Measurements from ENCODE around the gene WNT11.

Gene WNT11

GRCh38 chr11:76212086-76213035, 6.1 kb upstream of the WNT11 start:
- no peak overlapping the region for H3K9ac ChIP-seq (ENCODE audit: low read length in 5 of 5)
- H3K27me3 ChIP-seq (ENCODE audit: control insufficient read depth in 5 of 5, insufficient read depth in 4 of 5, low read length in 5 of 5), result peaks cover 0 to 11% (median 0%) of the 10 kb centered on the region in 5 donors
- H3K9me3 ChIP-seq (ENCODE audit: control insufficient read depth in 5 of 5, low read length in 5 of 5), result no peaks in the 10 kb centered on the region
- peaks cover 0 to 37% (median 30%) of the 10 kb centered on the region in 5 donors for H3K4me1 ChIP-seq (ENCODE audit: control insufficient read depth in 5 of 5, insufficient read depth in 5 of 5, low read length in 5 of 5)
- H3K27ac ChIP-seq (ENCODE audit: low read depth, low read length), result no peak overlapping the region
- H3K4me3 ChIP-seq (ENCODE audit: low read depth in 1 of 5, low read length in 5 of 5), result no peak overlapping the region
- no peaks in the 10 kb centered on the region for H3K36me3 ChIP-seq (ENCODE audit: control insufficient read depth in 5 of 5, insufficient read depth in 5 of 5, low read length in 5 of 5)

DNA sequence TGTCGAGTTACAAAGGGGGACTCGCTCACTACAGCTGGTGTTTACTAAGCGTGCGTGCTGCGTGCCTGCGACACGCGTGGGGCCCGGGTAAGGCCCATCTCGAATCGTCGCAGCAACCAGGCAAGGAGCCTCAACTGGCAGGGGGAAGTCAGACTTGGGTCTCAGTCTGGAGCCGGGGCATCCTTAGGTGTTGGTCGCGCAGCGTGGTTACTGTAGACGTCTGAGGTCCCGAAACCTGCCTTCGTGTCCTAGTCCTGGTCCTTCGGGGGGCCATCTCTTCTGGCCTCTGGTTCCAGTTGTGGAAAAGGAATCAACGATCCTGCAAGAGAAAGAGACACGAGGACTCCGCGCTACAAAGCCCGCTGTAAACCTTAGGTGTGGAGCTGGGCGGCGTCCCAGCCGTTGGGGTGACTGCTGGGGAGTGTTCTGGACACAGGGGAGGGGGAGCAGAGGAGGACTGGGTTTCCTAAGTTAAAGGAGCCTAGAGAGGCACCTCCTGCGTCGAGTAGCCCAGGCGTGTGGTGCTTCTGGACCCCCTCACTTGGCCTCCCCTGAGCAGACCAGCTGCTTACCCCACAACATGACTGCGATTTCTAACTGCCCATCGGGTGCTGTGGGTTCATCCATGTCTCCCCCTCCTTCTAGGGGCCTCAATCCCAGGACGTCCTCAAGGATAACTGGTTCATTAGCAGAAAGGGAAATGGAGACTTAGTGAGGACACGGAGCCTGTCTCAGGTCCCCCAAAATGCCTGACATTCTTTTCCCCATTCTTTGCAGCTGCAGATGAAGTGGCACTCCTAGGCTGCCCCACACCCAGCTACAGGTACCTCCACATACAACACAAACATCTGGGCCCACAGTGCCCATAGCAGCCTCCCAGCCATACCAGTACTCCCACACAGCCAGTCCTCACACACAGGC, 4.9 kb upstream of the WNT11 start:
- Histone ChIP-seq H3K27me3 (ENCODE audit: control insufficient read depth in 5 of 5, insufficient read depth in 4 of 5, low read length in 5 of 5) (peaks cover 0 to 11% (median 0%) of the 10 kb centered on the region in 5 donors), H3K4me3 (ENCODE audit: low read depth in 1 of 5, low read length in 5 of 5) (peak overlapping the region in 4 of 5 donors; percentile 79 to 85 (median 80)), H3K27ac (ENCODE audit: low read depth, low read length) (no peak overlapping the region), H3K36me3 (ENCODE audit: control insufficient read depth in 5 of 5, insufficient read depth in 5 of 5, low read length in 5 of 5) (no peaks in the 10 kb centered on the region), H3K9me3 (ENCODE audit: control insufficient read depth in 5 of 5, low read length in 5 of 5) (no peaks in the 10 kb centered on the region), H3K4me1 (ENCODE audit: control insufficient read depth in 5 of 5, insufficient read depth in 5 of 5, low read length in 5 of 5) (peaks cover 0 to 49% (median 39%) of the 10 kb centered on the region in 5 donors), H3K9ac (ENCODE audit: low read length in 5 of 5) (no peak overlapping the region)

- H3K9me3 ChIP-seq (ENCODE audit: control insufficient read depth in 5 of 5, low read length in 5 of 5), result no peaks in the 10 kb centered on the region
- peaks cover 0 to 58% (median 49%) of the 10 kb centered on the region in 5 donors for H3K4me1 ChIP-seq (ENCODE audit: control insufficient read depth in 5 of 5, insufficient read depth in 5 of 5, low read length in 5 of 5)
- H3K27ac ChIP-seq (ENCODE audit: low read depth, low read length), result peak overlapping the region; percentile 30
- peak overlapping the region; percentile 50 to 85 (median 80) for H3K4me3 ChIP-seq (ENCODE audit: low read depth in 1 of 5, low read length in 5 of 5)
- peak overlapping the region in 3 of 5 donors; percentile 58 to 75 (median 61) for H3K9ac ChIP-seq (ENCODE audit: low read length in 5 of 5)
- H3K36me3 ChIP-seq (ENCODE audit: control insufficient read depth in 5 of 5, insufficient read depth in 5 of 5, low read length in 5 of 5), result no peaks in the 10 kb centered on the region
- peaks cover 0 to 11% (median 4%) of the 10 kb centered on the region in 5 donors for H3K27me3 ChIP-seq (ENCODE audit: control insufficient read depth in 5 of 5, insufficient read depth in 4 of 5, low read length in 5 of 5)
These were observed 4.0 kb upstream of the WNT11 start for GRCh38 chr11:76209973-76210930.

GRCh38 chr11:76209375-76209972, 3.2 kb upstream of the WNT11 start:
- H3K27me3 ChIP-seq (ENCODE audit: control insufficient read depth in 5 of 5, insufficient read depth in 4 of 5, low read length in 5 of 5), result peaks cover 0 to 11% (median 4%) of the 10 kb centered on the region in 5 donors
- no peaks in the 10 kb centered on the region for H3K9me3 ChIP-seq (ENCODE audit: control insufficient read depth in 5 of 5, low read length in 5 of 5)

DNA sequence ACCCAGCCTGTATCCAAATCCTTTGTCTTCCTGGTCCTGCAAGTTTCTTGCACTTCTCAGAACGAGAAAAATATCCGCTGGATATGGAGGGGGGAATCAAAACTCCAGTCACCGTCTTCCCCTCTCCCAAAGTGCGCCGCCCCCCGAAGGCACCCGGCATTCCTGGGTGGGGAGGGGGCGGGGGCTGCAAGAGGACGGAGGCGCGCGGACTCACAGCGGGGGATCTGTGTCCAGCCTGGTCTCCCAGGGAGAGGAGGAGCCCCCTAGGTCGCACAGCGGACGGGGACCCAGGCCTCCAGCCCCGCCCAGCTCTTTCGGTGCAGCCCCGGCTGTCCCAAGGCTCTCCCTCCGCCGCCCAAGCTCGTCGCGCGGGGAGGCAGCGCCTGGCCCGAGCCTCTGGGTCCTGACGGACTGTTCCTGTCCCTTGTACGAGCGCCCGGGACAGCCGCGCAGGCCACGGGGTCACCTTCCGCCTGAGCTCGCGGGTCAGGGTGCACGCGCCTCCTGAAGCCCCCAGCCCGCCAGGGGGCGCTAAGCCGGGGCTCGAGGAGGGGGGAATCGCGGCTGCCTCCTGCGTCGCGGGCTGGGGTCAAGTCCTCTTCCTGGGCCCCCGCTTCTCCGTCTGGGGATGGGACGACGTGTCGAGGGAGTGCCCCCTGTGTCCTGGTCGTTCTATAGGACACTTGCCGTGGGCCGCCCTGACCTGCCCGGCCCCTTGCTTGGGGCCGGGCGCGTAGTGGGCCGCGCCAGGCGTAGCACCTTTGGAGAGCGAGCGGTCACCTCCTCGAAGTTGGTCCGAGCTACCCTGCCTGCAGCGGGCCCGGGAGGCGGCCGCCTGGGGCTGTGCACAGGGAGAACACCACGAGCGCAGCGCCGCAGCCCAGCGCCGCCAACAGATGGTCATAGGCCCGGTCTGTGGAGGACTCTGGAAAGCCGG, 2.4 kb upstream of the WNT11 start:
- no peaks in the 10 kb centered on the region for H3K9me3 ChIP-seq (ENCODE audit: control insufficient read depth in 5 of 5, low read length in 5 of 5)

More at GRCh38 chr11:76209375-76209972, 3.2 kb upstream of the WNT11 start:
- peak overlapping the region; percentile 50 to 85 (median 80) for H3K4me3 ChIP-seq (ENCODE audit: low read depth in 1 of 5, low read length in 5 of 5)
- peaks cover 4 to 66% (median 56%) of the 10 kb centered on the region in 5 donors for H3K4me1 ChIP-seq (ENCODE audit: control insufficient read depth in 5 of 5, insufficient read depth in 5 of 5, low read length in 5 of 5)
- H3K27ac ChIP-seq (ENCODE audit: low read depth, low read length), result peak overlapping the region; percentile 30
- H3K9ac ChIP-seq (ENCODE audit: low read length in 5 of 5), result peak overlapping the region in 4 of 5 donors; percentile 46 to 75 (median 67)
- H3K36me3 ChIP-seq (ENCODE audit: control insufficient read depth in 5 of 5, insufficient read depth in 5 of 5, low read length in 5 of 5), result peaks cover 0 to 5% (median 2%) of the 10 kb centered on the region in 5 donors

GRCh38 chr11:76207642-76208401, 1.5 kb upstream of the WNT11 start:
- peaks cover 0 to 21% (median 14%) of the 10 kb centered on the region in 5 donors for H3K36me3 ChIP-seq (ENCODE audit: control insufficient read depth in 5 of 5, insufficient read depth in 5 of 5, low read length in 5 of 5)
- no peaks in the 10 kb centered on the region for H3K9me3 ChIP-seq (ENCODE audit: control insufficient read depth in 5 of 5, low read length in 5 of 5)
- peak overlapping the region; percentile 26 to 75 (median 63) for H3K9ac ChIP-seq (ENCODE audit: low read length in 5 of 5)
- H3K4me3 ChIP-seq (ENCODE audit: low read depth in 1 of 5, low read length in 5 of 5), result peak overlapping the region; percentile 79 to 85 (median 80)
- H3K27me3 ChIP-seq (ENCODE audit: control insufficient read depth in 5 of 5, insufficient read depth in 4 of 5, low read length in 5 of 5), result peaks cover 0 to 9% (median 4%) of the 10 kb centered on the region in 5 donors
- peak overlapping the region; percentile 54 for H3K27ac ChIP-seq (ENCODE audit: low read depth, low read length)
- peaks cover 4 to 77% (median 66%) of the 10 kb centered on the region in 5 donors for H3K4me1 ChIP-seq (ENCODE audit: control insufficient read depth in 5 of 5, insufficient read depth in 5 of 5, low read length in 5 of 5)

More for the DNA sequence above, 2.4 kb upstream of the WNT11 start:
- peak overlapping the region; percentile 26 to 75 (median 63) for H3K9ac ChIP-seq (ENCODE audit: low read length in 5 of 5)
- H3K36me3 ChIP-seq (ENCODE audit: control insufficient read depth in 5 of 5, insufficient read depth in 5 of 5, low read length in 5 of 5), result peaks cover 0 to 13% (median 7%) of the 10 kb centered on the region in 5 donors
- peak overlapping the region; percentile 69 to 85 (median 80) for H3K4me3 ChIP-seq (ENCODE audit: low read depth in 1 of 5, low read length in 5 of 5)
- peak overlapping the region; percentile 37 for H3K27ac ChIP-seq (ENCODE audit: low read depth, low read length)
- H3K4me1 ChIP-seq (ENCODE audit: control insufficient read depth in 5 of 5, insufficient read depth in 5 of 5, low read length in 5 of 5), result peaks cover 4 to 69% (median 64%) of the 10 kb centered on the region in 5 donors
- peaks cover 0 to 11% (median 4%) of the 10 kb centered on the region in 5 donors for H3K27me3 ChIP-seq (ENCODE audit: control insufficient read depth in 5 of 5, insufficient read depth in 4 of 5, low read length in 5 of 5)

DNA sequence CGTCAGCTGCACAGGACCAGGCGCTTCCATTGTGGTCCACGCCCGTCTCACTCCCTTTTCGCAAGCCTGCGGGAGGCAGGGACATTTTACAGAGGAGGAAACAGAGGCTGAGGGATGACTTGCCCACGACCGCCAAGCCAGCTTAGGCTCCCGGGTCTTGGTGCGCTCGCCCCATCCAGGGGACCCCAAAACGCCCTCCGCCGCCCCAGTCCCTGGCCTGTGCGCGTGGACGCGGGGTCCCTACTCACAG, 300 bp downstream of the WNT11 start:
- Histone ChIP-seq H3K27ac (ENCODE audit: low read depth, low read length) (no peak overlapping the region), H3K4me3 (ENCODE audit: low read depth in 1 of 5, low read length in 5 of 5) (peak overlapping the region in 4 of 5 donors; percentile 79 to 85 (median 80)), H3K9me3 (ENCODE audit: control insufficient read depth in 5 of 5, low read length in 5 of 5) (no peaks in the 10 kb centered on the region), H3K4me1 (ENCODE audit: control insufficient read depth in 5 of 5, insufficient read depth in 5 of 5, low read length in 5 of 5) (peaks cover 4 to 75% (median 66%) of the 10 kb centered on the region in 5 donors), H3K9ac (ENCODE audit: low read length in 5 of 5) (peak overlapping the region in 2 of 5 donors; percentile 31 to 41), H3K36me3 (ENCODE audit: control insufficient read depth in 5 of 5, insufficient read depth in 5 of 5, low read length in 5 of 5) (peaks cover 0 to 37% (median 25%) of the 10 kb centered on the region in 5 donors), H3K27me3 (ENCODE audit: control insufficient read depth in 5 of 5, insufficient read depth in 4 of 5, low read length in 5 of 5) (peaks cover 0 to 4% (median 0%) of the 10 kb centered on the region in 5 donors)

All from subcutaneous abdominal adipose tissue (tissue), 5 donors.